Memory B cell (primary cell): ENCODE measurements around the gene SLC47A2.

Source experiments
- ATAC-seq: fragments of 150-1000 bp; cut with Tn5 transposase; 2 replicates; pipeline ENCODE4 v1.10.0; 2021; ENCODE audit warnings: low read depth, mild to moderate bottlenecking, moderate library complexity
- DNase-seq, 2 donors: peaks; one replicate each; pipeline ENCODE4 v3.0.0; 2022; ENCODE audit warnings: low spot score in 2 of 2
- H3K27ac Mint-ChIP-seq: one replicate; pipeline ENCODE4 v1.8.0; 2022; ENCODE audit warnings: mild to moderate bottlenecking, moderate library complexity, mixed read lengths
- H3K27me3 Mint-ChIP-seq: one replicate; pipeline ENCODE4 v1.8.0; 2022; ENCODE audit warnings: mixed read lengths
- H3K36me3 Mint-ChIP-seq: one replicate; pipeline ENCODE4 v1.8.0; 2022; ENCODE audit warnings: mild to moderate bottlenecking, mixed read lengths
- H3K4me1 Mint-ChIP-seq: one replicate; pipeline ENCODE4 v1.8.0; 2022; ENCODE audit warnings: mixed read lengths
- H3K4me3 Mint-ChIP-seq: one replicate; pipeline ENCODE4 v1.8.0; 2022; ENCODE audit warnings: mild to moderate bottlenecking, moderate library complexity, mixed read lengths
- H3K9me3 Mint-ChIP-seq: one replicate; pipeline ENCODE4 v1.8.0; 2022; ENCODE audit warnings: mixed read lengths

The SLC47A2 gene

GRCh38 chr17:19726631-19727376, 10.4 kb upstream of the SLC47A2 start:
- Mint-ChIP-seq H3K27me3 (no peaks in the 10 kb centered on the region), H3K36me3 (no peaks in the 10 kb centered on the region), H3K4me1 (peaks cover 9% of the 10 kb centered on the region), H3K4me3 (no peak overlapping the region), H3K27ac (no peak overlapping the region), H3K9me3 (no peaks in the 10 kb centered on the region)
- no peak for ATAC-seq
- DNase-seq, result no peak

GRCh38 chr17:19725486-19725885, 9.1 kb upstream of the SLC47A2 start:
- ATAC-seq (no peak), DNase-seq (no peak)
- Mint-ChIP-seq H3K36me3 (no peaks in the 10 kb centered on the region), H3K4me1 (peaks cover 9% of the 10 kb centered on the region), H3K27ac (peak overlapping the region; percentile 33), H3K9me3 (no peaks in the 10 kb centered on the region), H3K4me3 (peak overlapping the region; percentile 82), H3K27me3 (no peaks in the 10 kb centered on the region)

- ATAC-seq (peak; percentile 90), DNase-seq (peak; percentile 17 to 35)
- Mint-ChIP-seq H3K9me3 (no peaks in the 10 kb centered on the region), H3K4me1 (peaks cover 9% of the 10 kb centered on the region), H3K27me3 (peaks cover 3% of the 10 kb centered on the region), H3K36me3 (no peaks in the 10 kb centered on the region), H3K4me3 (peak overlapping the region; percentile 82), H3K27ac (peak overlapping the region; percentile 33)
Observed at GRCh38 chr17:19724501-19725420, 8.4 kb upstream of the SLC47A2 start.

- Mint-ChIP-seq H3K27me3 (peaks cover 3% of the 10 kb centered on the region), H3K27ac (no peak overlapping the region), H3K4me1 (peaks cover 9% of the 10 kb centered on the region), H3K36me3 (no peaks in the 10 kb centered on the region), H3K9me3 (no peaks in the 10 kb centered on the region), H3K4me3 (peak overlapping the region; percentile 64)
- DNase-seq (no peak), ATAC-seq (no peak)
Observed at GRCh38 chr17:19723964-19724363, 7.6 kb upstream of the SLC47A2 start.

- H3K36me3 Mint-ChIP-seq, result no peaks in the 10 kb centered on the region
- peaks cover 3% of the 10 kb centered on the region for H3K27me3 Mint-ChIP-seq
- no peak overlapping the region for H3K4me3 Mint-ChIP-seq
- no peak overlapping the region for H3K27ac Mint-ChIP-seq
- peaks cover 9% of the 10 kb centered on the region for H3K4me1 Mint-ChIP-seq
- H3K9me3 Mint-ChIP-seq, result no peaks in the 10 kb centered on the region
- DNase-seq (no peak), ATAC-seq (no peak)
Observed at GRCh38 chr17:19720631-19721426, 4.4 kb upstream of the SLC47A2 start.

GRCh38 chr17:19720210-19720475, 3.8 kb upstream of the SLC47A2 start:
- H3K27me3 Mint-ChIP-seq, result peaks cover 3% of the 10 kb centered on the region
- ATAC-seq (no peak), DNase-seq (no peak)
- H3K9me3 Mint-ChIP-seq, result no peaks in the 10 kb centered on the region
- no peak overlapping the region for H3K4me3 Mint-ChIP-seq
- peaks cover 6% of the 10 kb centered on the region for H3K4me1 Mint-ChIP-seq
- no peaks in the 10 kb centered on the region for H3K36me3 Mint-ChIP-seq
- H3K27ac Mint-ChIP-seq, result no peak overlapping the region

GRCh38 chr17:19719355-19720209, 3.2 kb upstream of the SLC47A2 start:
- peaks cover 3% of the 10 kb centered on the region for H3K27me3 Mint-ChIP-seq
- no peak overlapping the region for H3K27ac Mint-ChIP-seq
- H3K4me3 Mint-ChIP-seq, result no peak overlapping the region
- H3K9me3 Mint-ChIP-seq, result no peaks in the 10 kb centered on the region
- DNase-seq (no peak), ATAC-seq (no peak)
- H3K36me3 Mint-ChIP-seq, result no peaks in the 10 kb centered on the region
- peaks cover 3% of the 10 kb centered on the region for H3K4me1 Mint-ChIP-seq

- no peak for ATAC-seq
- H3K4me1 Mint-ChIP-seq, result no peaks in the 10 kb centered on the region
- H3K9me3 Mint-ChIP-seq, result no peaks in the 10 kb centered on the region
- no peak overlapping the region for H3K4me3 Mint-ChIP-seq
- no peak for DNase-seq
- peaks cover 3% of the 10 kb centered on the region for H3K27me3 Mint-ChIP-seq
- no peak overlapping the region for H3K27ac Mint-ChIP-seq
- no peaks in the 10 kb centered on the region for H3K36me3 Mint-ChIP-seq
Observed at GRCh38 chr17:19718613-19719354, 2.4 kb upstream of the SLC47A2 start.

GRCh38 chr17:19718041-19718612, 1.7 kb upstream of the SLC47A2 start:
- ATAC-seq, result no peak
- peaks cover 3% of the 10 kb centered on the region for H3K27me3 Mint-ChIP-seq
- DNase-seq, result no peak
- no peak overlapping the region for H3K4me3 Mint-ChIP-seq
- H3K27ac Mint-ChIP-seq, result no peak overlapping the region
- no peaks in the 10 kb centered on the region for H3K9me3 Mint-ChIP-seq
- H3K36me3 Mint-ChIP-seq, result no peaks in the 10 kb centered on the region
- no peaks in the 10 kb centered on the region for H3K4me1 Mint-ChIP-seq

GRCh38 chr17:19717411-19717908, 1.1 kb upstream of the SLC47A2 start:
- no peaks in the 10 kb centered on the region for H3K36me3 Mint-ChIP-seq
- H3K27ac Mint-ChIP-seq, result no peak overlapping the region

GRCh38 chr17:19717031-19717360, 612 bp upstream of the SLC47A2 start:
- H3K4me1 Mint-ChIP-seq, result no peaks in the 10 kb centered on the region
- H3K9me3 Mint-ChIP-seq, result no peaks in the 10 kb centered on the region
- no peak overlapping the region for H3K27ac Mint-ChIP-seq
- H3K27me3 Mint-ChIP-seq, result peaks cover 3% of the 10 kb centered on the region
- no peak overlapping the region for H3K4me3 Mint-ChIP-seq
- ATAC-seq, result no peak
- H3K36me3 Mint-ChIP-seq, result no peaks in the 10 kb centered on the region
- DNase-seq, result no peak

More at GRCh38 chr17:19717411-19717908, 1.1 kb upstream of the SLC47A2 start:
- Mint-ChIP-seq H3K4me1 (no peaks in the 10 kb centered on the region), H3K9me3 (no peaks in the 10 kb centered on the region), H3K27me3 (peaks cover 3% of the 10 kb centered on the region), H3K4me3 (no peak overlapping the region)
- no peak for DNase-seq
- ATAC-seq, result no peak

GRCh38 chr17:19714542-19715411, 1.6 kb downstream of the SLC47A2 start:
- no peak overlapping the region for H3K27ac Mint-ChIP-seq
- no peaks in the 10 kb centered on the region for H3K9me3 Mint-ChIP-seq
- no peaks in the 10 kb centered on the region for H3K36me3 Mint-ChIP-seq
- no peak overlapping the region for H3K4me3 Mint-ChIP-seq
- DNase-seq, result no peak
- no peaks in the 10 kb centered on the region for H3K4me1 Mint-ChIP-seq
- ATAC-seq, result no peak
- H3K27me3 Mint-ChIP-seq, result peaks cover under 1% of the 10 kb centered on the region
